Measurements from ENCODE around the gene ATP6V0A1.
"Not testable (repeated sequence)": the region's sequence is repeated elsewhere in the genome, so short reads cannot be mapped to it uniquely, and the experiment has no call there.

Gene ATP6V0A1

DNA sequence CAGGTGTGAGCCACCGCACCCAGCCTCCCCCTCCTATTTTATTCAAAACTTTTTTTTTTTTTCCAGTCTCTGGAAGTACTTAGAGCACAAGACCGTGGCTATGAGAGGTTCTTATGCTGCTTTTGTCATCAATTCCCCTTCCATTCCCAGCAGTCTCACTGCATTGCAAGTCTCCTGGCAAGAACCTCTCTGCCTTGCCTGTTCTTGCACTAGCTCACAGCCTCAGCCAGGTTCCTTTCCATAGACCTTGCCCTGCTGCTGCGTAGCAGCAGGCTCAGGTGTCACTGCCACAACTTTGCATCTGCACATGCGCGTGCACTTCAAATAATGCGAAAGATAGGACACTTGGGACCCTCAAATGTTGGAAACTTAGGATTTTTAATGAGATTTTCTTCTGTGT lies 15.6 kb downstream of the ATP6V0A1 start:
- H3K4me3 ChIP-seq (ENCODE audit: low read length): no peak overlapping the region
- H3K4me1 ChIP-seq (ENCODE audit: control insufficient read depth, insufficient read depth, low read length): no peaks in the 10 kb centered on the region
- H3K27me3 ChIP-seq (ENCODE audit: control insufficient read depth, insufficient read depth, low read length): no peaks in the 10 kb centered on the region
- H3K9ac ChIP-seq (ENCODE audit: low read length): no peak overlapping the region
- H3K27ac ChIP-seq (ENCODE audit: low read depth, low read length): no peak overlapping the region
- H3K36me3 ChIP-seq (ENCODE audit: control insufficient read depth, insufficient read depth, low read length): peaks cover 15% of the 10 kb centered on the region

DNA sequence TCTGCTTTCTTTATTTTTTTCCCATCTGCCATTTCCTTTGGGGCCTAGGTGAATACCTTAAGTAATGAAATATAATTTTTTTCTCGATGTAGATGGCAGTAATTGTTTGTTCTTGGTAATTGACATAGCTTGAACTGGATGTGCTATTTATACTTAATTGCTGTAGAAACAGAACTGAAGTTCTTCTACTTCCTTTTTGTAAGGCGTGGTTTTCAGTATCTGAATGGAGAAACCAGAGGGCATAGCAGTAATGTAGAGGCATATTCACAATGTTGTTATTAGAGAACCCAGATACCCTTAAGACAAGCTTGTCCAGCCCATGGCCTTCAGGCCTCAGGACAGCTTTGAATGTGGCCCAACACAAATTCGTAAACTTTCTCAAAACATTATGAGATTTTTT lies 16.4 kb downstream of the ATP6V0A1 start:
- Histone ChIP-seq H3K27ac (ENCODE audit: low read depth, low read length) (no peak overlapping the region), H3K36me3 (ENCODE audit: control insufficient read depth, insufficient read depth, low read length) (peaks cover 15% of the 10 kb centered on the region), H3K9ac (ENCODE audit: low read length) (no peak overlapping the region), H3K4me1 (ENCODE audit: control insufficient read depth, insufficient read depth, low read length) (no peaks in the 10 kb centered on the region), H3K4me3 (ENCODE audit: low read length) (no peak overlapping the region), H3K27me3 (ENCODE audit: control insufficient read depth, insufficient read depth, low read length) (no peaks in the 10 kb centered on the region)

DNA sequence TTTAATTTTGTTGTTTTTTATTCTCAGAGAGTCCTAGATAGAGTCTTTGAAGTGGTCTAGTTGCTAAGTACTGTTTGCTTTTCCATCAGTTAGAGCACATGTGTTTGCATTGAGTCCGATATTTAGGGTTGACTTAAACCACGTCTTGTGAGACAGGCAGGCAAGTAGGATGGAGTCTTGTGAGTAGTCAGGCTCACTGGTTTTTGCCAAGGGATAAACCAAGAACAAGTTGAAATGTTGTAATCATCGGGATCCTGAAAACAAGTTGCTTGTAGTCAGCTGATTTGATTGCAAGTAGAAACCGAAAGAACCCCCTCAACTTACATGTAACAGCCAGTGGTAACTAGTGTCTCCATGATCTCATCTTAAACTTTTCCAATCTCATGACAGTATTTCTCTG lies 17.2 kb downstream of the ATP6V0A1 start:
- Histone ChIP-seq H3K27ac (ENCODE audit: low read depth, low read length) (no peak overlapping the region), H3K4me1 (ENCODE audit: control insufficient read depth, insufficient read depth, low read length) (no peaks in the 10 kb centered on the region), H3K9ac (ENCODE audit: low read length) (no peak overlapping the region), H3K27me3 (ENCODE audit: control insufficient read depth, insufficient read depth, low read length) (no peaks in the 10 kb centered on the region), H3K4me3 (ENCODE audit: low read length) (no peak overlapping the region), H3K36me3 (ENCODE audit: control insufficient read depth, insufficient read depth, low read length) (peaks cover 19% of the 10 kb centered on the region)

DNA sequence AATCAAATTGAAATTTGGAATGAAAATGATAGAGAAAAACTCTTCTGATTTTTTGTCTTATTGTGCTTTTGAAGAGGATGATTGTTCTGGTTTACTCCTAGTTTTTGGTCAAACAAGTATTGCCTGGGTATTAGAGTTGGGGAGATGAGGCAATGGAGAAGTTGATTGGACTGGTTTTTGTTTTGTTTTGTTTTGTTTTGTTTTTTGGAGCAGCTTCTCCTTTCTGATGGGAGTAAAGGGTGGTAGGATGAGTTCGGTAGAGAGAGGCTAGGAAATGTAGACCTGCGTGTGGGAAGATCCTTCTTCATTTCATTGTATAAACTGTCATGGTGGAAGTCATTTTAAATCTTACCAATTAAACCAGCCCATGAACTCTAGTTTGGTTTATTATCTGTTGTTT lies 17.7 kb downstream of the ATP6V0A1 start:
- H3K4me1 ChIP-seq (ENCODE audit: control insufficient read depth, insufficient read depth, low read length): no peaks in the 10 kb centered on the region
- H3K27ac ChIP-seq (ENCODE audit: low read depth, low read length): no peak overlapping the region
- H3K9ac ChIP-seq (ENCODE audit: low read length): no peak overlapping the region

DNA sequence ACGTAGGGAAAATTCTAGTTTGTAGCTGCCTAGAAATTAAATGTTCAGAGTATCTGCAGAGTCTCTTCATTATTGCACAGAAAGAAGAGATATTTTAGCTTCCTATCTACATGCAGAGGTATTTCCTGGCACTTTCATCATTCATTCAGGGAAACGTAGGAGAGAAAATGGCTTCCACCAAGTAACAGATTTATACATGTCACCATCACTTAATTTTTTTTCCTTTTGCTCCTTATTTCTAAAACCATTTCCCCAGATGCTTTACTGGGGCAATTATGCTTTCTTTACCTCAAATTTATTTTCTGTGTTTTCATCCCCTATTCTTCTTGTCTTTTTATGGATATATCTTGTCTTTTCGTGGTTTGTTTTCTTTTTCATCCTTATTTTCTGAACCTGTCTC lies 18.5 kb downstream of the ATP6V0A1 start:
- no peaks in the 10 kb centered on the region for H3K4me1 ChIP-seq (ENCODE audit: control insufficient read depth, insufficient read depth, low read length)

More for the DNA sequence above, 17.7 kb downstream of the ATP6V0A1 start:
- Histone ChIP-seq H3K27me3 (ENCODE audit: control insufficient read depth, insufficient read depth, low read length) (no peaks in the 10 kb centered on the region), H3K36me3 (ENCODE audit: control insufficient read depth, insufficient read depth, low read length) (peaks cover 19% of the 10 kb centered on the region), H3K4me3 (ENCODE audit: low read length) (no peak overlapping the region)

DNA sequence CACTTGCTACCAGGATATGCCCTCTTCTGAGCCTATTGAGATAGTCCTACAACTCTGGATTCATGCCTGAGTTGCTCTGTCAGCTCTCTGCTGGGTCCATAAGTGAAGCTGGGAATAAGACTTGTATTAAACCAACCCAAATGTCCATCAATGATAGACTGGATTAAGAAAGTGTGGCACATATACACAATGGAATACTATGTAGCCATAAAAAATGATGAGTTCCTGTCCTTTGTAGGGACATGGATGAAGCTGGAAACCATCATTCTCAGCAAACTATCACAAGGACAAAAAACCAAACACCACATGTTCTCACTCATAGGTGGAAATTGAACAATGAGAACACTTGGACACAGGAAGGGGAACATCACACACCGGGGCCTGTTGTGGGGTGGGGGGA lies 19.1 kb downstream of the ATP6V0A1 start:
- H3K4me3 ChIP-seq (ENCODE audit: low read length); H3K9ac ChIP-seq (ENCODE audit: low read length); H3K4me1 ChIP-seq (ENCODE audit: control insufficient read depth, insufficient read depth, low read length); H3K27me3 ChIP-seq (ENCODE audit: control insufficient read depth, insufficient read depth, low read length); H3K27ac ChIP-seq (ENCODE audit: low read depth, low read length): not testable (repeated sequence)
- H3K36me3 ChIP-seq (ENCODE audit: control insufficient read depth, insufficient read depth, low read length): peaks cover 19% of the 10 kb centered on the region

More for the DNA sequence above, 18.5 kb downstream of the ATP6V0A1 start:
- Histone ChIP-seq H3K4me3 (ENCODE audit: low read length) (no peak overlapping the region), H3K27me3 (ENCODE audit: control insufficient read depth, insufficient read depth, low read length) (no peaks in the 10 kb centered on the region), H3K27ac (ENCODE audit: low read depth, low read length) (no peak overlapping the region), H3K36me3 (ENCODE audit: control insufficient read depth, insufficient read depth, low read length) (peaks cover 19% of the 10 kb centered on the region), H3K9ac (ENCODE audit: low read length) (no peak overlapping the region)

DNA sequence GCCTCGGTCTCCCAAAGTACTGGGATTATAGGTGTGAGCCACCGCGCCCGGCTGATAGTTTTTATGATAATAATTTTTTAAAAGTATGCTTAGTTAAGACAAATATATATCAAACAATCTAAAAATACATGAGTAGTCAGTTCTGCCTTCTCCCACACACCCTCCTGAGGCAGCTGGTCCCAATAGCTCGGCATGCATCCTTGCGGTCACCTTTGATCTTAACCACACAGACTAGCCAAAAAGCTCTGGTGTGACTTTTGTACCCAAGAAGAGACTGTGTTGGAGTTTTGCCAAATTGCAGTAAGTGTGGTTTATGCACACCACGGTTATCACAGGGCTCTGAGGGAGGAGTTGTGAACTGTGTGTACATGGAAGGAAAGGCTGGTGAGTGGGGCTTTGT lies 25.6 kb downstream of the ATP6V0A1 start:
- H3K36me3 ChIP-seq (ENCODE audit: control insufficient read depth, insufficient read depth, low read length): peaks cover 35% of the 10 kb centered on the region
- H3K27me3 ChIP-seq (ENCODE audit: control insufficient read depth, insufficient read depth, low read length): no peaks in the 10 kb centered on the region
- H3K9ac ChIP-seq (ENCODE audit: low read length): no peak overlapping the region
- H3K4me3 ChIP-seq (ENCODE audit: low read length): no peak overlapping the region
- H3K4me1 ChIP-seq (ENCODE audit: control insufficient read depth, insufficient read depth, low read length): no peaks in the 10 kb centered on the region
- H3K27ac ChIP-seq (ENCODE audit: low read depth, low read length): no peak overlapping the region

DNA sequence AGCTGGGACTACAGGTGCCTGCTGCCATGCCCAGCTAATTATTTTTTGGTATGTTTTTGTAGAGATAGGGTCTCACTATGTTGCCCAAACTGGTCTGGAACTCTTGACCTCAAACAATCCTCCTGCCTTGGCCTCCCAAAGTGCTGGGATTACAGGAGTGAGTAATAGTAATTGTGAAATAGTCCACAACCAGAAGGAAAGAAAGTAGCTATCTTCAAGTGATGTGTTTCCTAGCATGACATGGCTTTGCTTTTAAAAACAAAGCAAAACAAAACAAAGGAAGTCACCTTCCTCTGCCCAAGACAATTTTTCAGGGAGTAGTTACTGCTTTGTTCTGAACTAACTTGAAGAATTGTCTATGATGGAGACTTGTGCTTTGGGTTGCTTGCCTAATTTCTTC lies 27.0 kb downstream of the ATP6V0A1 start:
- Histone ChIP-seq H3K27me3 (ENCODE audit: control insufficient read depth, insufficient read depth, low read length) (no peaks in the 10 kb centered on the region), H3K4me3 (ENCODE audit: low read length) (no peak overlapping the region), H3K9ac (ENCODE audit: low read length) (no peak overlapping the region), H3K36me3 (ENCODE audit: control insufficient read depth, insufficient read depth, low read length) (peaks cover 40% of the 10 kb centered on the region), H3K4me1 (ENCODE audit: control insufficient read depth, insufficient read depth, low read length) (no peaks in the 10 kb centered on the region), H3K27ac (ENCODE audit: low read depth, low read length) (no peak overlapping the region)

DNA sequence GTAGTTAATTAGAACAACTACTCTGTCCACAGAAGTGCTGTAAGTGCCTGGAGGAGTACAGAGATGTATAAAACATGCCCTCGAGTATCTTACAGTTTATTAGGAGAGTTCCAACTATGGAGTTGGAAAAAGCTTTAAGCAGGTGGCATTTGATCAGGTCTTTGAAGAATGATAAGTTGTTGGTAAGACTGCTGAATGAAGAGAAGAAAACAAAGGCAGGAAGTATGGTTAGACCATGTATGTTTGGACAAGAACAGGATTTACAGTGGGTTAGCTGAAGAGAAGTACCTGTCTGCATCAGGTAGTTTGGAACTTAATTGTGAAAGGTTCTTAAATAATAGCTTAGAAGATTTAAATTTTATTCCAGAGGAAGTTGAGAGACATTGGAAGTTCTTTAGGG lies 29.4 kb downstream of the ATP6V0A1 start:
- Histone ChIP-seq H3K27me3 (ENCODE audit: control insufficient read depth, insufficient read depth, low read length) (no peaks in the 10 kb centered on the region), H3K4me1 (ENCODE audit: control insufficient read depth, insufficient read depth, low read length) (no peaks in the 10 kb centered on the region), H3K27ac (ENCODE audit: low read depth, low read length) (no peak overlapping the region), H3K36me3 (ENCODE audit: control insufficient read depth, insufficient read depth, low read length) (peaks cover 37% of the 10 kb centered on the region), H3K9ac (ENCODE audit: low read length) (no peak overlapping the region), H3K4me3 (ENCODE audit: low read length) (no peak overlapping the region)

DNA sequence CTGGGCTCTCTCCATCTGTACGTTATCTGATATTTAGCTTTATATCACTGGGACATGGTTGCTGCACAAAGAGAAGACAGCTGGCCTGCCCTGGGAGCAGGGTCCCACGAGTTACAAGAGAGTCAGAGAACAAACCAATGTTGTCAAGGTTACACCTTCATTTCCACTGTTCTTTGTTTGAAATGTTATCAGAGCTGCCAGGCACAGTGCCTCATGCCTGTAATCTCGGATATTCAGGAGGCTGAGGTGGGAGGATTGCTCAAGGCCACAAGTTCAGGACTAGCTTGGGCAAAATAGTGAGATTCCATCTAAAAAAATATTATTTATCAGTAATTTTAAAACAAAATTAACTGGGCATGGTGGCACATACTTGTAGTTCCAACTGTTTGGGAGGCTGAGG lies 34.6 kb downstream of the ATP6V0A1 start:
- Histone ChIP-seq H3K36me3 (ENCODE audit: control insufficient read depth, insufficient read depth, low read length) (peaks cover 30% of the 10 kb centered on the region), H3K27me3 (ENCODE audit: control insufficient read depth, insufficient read depth, low read length) (no peaks in the 10 kb centered on the region), H3K9ac (ENCODE audit: low read length) (no peak overlapping the region), H3K27ac (ENCODE audit: low read depth, low read length) (no peak overlapping the region), H3K4me1 (ENCODE audit: control insufficient read depth, insufficient read depth, low read length) (no peaks in the 10 kb centered on the region), H3K4me3 (ENCODE audit: low read length) (no peak overlapping the region)

DNA sequence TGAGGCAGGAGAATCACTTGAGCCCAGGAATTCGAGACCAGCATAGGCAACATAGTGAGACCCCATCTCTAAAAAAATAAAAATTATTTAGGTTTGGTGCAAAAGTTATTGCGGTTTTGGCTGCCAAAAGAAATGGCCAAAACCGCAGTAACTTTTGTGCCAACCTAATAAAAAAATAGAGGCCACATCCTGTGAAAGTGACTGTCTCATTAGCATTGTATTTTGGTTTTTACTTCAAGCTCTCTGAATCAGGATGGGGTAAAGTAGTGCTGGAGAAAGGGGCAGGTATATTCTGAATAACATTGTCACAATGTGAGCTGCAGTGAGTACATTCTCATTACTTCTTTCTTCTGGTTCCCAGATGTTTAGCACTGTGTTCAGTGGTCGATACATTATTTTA lies 36.0 kb downstream of the ATP6V0A1 start:
- Histone ChIP-seq H3K4me1 (ENCODE audit: control insufficient read depth, insufficient read depth, low read length) (no peaks in the 10 kb centered on the region), H3K9ac (ENCODE audit: low read length) (no peak overlapping the region), H3K4me3 (ENCODE audit: low read length) (no peak overlapping the region), H3K27ac (ENCODE audit: low read depth, low read length) (no peak overlapping the region), H3K36me3 (ENCODE audit: control insufficient read depth, insufficient read depth, low read length) (peaks cover 23% of the 10 kb centered on the region), H3K27me3 (ENCODE audit: control insufficient read depth, insufficient read depth, low read length) (no peaks in the 10 kb centered on the region)

DNA sequence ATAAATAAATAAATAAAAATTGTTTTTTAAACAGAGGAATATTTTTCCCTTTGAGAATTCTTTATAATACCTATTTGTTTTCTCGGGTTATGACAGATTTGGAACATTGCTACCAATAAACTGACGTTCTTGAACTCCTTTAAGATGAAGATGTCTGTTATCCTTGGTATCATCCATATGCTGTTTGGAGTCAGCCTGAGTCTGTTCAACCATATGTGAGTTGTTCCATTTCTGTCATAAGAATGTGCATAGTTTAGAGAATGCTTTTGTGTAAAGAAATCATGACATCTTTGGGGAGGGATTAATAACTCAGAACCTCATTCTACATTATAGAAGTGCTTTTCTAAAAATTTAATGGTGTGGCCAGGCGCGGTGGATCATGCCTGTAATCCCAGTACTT lies 40.1 kb downstream of the ATP6V0A1 start:
- no peaks in the 10 kb centered on the region for H3K4me1 ChIP-seq (ENCODE audit: control insufficient read depth, insufficient read depth, low read length)
- H3K4me3 ChIP-seq (ENCODE audit: low read length): no peak overlapping the region
- H3K27ac ChIP-seq (ENCODE audit: low read depth, low read length): no peak overlapping the region
- no peaks in the 10 kb centered on the region for H3K27me3 ChIP-seq (ENCODE audit: control insufficient read depth, insufficient read depth, low read length)
- H3K9ac ChIP-seq (ENCODE audit: low read length): no peak overlapping the region
- peaks cover 29% of the 10 kb centered on the region for H3K36me3 ChIP-seq (ENCODE audit: control insufficient read depth, insufficient read depth, low read length)

DNA sequence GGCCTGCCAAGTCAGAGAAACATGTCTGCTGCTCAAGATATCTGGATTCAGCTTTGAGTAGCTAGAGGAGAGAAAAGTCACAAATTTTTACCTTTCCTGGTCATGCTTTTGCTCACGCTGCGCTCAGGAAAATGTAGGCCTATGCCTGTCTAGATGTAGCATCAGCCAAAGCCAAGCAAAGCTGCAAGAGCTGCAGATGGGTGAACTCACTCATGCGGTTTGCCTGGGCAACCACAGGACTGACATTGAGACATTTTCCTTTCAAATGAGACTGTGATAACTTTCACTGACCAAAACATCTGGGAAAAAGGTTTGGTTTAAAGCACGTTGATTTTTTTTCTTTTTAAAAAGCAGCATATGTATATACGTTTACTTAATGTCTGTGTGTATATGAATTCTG lies 43.4 kb downstream of the ATP6V0A1 start:
- Histone ChIP-seq H3K27ac (ENCODE audit: low read depth, low read length) (no peak overlapping the region), H3K9ac (ENCODE audit: low read length) (no peak overlapping the region)

More for the DNA sequence above, 43.4 kb downstream of the ATP6V0A1 start:
- H3K4me1 ChIP-seq (ENCODE audit: control insufficient read depth, insufficient read depth, low read length): no peaks in the 10 kb centered on the region
- no peak overlapping the region for H3K4me3 ChIP-seq (ENCODE audit: low read length)
- H3K27me3 ChIP-seq (ENCODE audit: control insufficient read depth, insufficient read depth, low read length): no peaks in the 10 kb centered on the region
- H3K36me3 ChIP-seq (ENCODE audit: control insufficient read depth, insufficient read depth, low read length): peaks cover 26% of the 10 kb centered on the region

Data from rectal smooth muscle tissue (tissue), 1 donor.